Activated CD4-positive, alpha-beta T cell treated with anti-CD3 and anti-CD28 coated beads, Interleukin-2, amount 50 U/mL, for 48 hours (primary cell): ENCODE results near the gene BTLA.
A peak's percentile ranks its signal among the peaks of the same experiment; 100 is the strongest.
"Not testable (repeated sequence)": the region's sequence is repeated elsewhere in the genome, so short reads cannot be mapped to it uniquely, and the experiment has no call there.

Experiments used
- DNase-seq, 2 experiments: peaks; one replicate each; pipeline ENCODE4 v3.0.0-alpha.2; 2020

Gene BTLA

GRCh38 chr3:112437146-112438022 lies 61.9 kb downstream of the BTLA start:
- DNase-seq: peak in 1 of 2 experiments; percentile 28

DNA sequence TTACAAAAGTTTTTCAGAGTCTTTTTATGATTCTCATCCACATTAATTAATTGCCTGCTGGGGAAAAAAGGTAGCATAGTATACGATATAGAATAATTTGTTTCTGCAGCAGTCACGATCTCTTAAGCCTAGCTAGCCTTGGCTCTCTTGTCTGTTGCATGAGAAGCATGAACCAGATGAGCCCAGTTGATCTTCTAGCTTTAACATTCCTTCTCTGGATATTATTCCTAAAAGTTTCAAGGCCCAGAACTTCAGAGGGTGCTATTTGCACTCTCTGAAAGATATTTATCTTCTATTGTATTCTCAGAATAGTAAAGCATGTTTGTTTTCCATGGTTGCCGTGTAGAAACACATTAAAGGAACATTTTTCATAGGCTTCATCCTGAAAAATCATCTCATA lies 69.3 kb downstream of the BTLA start:
- no peak for DNase-seq

DNA sequence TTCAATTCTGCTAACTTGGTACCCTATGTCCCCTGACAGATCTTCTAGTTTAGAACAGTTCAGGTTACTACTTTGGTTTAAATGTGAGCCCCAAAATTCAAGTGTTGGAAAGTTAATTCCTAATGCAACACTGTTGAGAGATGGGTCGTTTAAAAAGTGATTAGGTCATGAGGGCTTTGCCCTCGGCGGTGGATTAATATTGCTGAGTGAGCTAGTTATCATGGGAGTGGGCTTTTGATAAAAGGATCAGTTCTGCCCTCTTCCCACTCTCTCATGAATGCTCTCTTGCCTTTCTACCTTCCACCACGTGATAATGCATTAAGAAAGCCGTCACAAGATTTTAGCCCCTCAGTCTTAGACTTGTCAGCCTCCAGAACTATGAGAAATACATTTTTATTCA lies 72.1 kb downstream of the BTLA start:
- DNase-seq: no peak

DNA sequence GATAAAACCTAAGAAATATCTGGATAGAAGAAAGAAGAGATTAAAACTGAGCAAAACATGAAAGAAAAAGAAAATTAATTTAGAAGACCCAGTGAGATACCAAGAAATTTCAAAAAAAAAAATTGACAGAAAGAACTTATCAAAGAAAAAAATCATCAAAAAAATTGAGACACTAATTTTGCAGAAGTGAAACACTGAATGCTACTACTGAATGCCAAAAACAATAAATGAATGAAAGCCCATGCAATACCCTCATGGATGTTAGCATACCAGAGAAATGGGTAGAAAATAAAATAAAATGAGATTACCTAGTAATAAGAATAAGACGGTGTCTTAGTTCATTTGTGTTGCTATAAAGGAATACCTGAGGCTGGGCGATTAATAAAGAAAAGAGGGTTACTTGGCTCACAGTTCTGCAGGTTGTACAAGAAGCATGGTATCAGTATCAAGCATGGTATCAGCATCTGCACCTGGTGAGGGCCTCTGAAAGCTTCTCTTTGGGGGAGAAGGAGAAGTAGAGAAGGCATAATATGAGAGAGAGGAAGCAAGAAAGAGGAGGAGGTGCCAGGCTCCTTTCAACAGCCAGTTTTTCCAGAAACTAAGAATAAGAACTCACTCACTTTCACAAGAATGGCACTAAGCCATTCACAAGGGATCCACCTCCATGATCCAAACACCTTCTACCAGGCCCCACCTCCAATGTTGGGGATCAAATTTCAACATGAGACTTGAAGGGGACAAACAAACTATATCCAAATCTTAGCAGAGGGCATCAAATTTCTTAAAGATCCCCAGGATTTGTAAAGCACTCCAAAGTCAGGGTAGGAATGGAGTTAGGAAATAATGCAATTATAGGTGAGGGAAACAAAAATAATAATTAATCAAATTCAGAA lies 73.2 kb downstream of the BTLA start:
- DNase-seq: no peak

- no peak for DNase-seq
Observed at GRCh38 chr3:112425382-112425781, 73.9 kb downstream of the BTLA start.

DNA sequence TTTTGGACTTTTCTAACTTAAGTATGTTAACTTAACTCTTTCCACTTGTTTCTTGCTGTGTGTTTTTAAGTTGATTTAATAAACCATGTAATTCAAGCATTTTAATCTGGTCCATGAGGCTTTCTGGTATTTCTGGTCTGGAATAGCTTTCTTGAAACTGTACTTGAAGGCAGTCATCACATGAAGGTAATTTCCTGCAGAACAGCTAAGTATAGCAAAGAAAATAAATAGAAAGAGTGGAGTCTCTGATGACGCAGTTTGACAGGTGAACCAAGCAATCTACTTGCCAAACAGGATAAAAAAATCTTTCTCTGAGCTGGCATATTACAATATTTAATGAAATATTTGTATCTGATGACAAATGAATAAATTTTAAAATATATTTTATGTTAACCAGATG lies 74.9 kb downstream of the BTLA start:
- DNase-seq: no peak

DNA sequence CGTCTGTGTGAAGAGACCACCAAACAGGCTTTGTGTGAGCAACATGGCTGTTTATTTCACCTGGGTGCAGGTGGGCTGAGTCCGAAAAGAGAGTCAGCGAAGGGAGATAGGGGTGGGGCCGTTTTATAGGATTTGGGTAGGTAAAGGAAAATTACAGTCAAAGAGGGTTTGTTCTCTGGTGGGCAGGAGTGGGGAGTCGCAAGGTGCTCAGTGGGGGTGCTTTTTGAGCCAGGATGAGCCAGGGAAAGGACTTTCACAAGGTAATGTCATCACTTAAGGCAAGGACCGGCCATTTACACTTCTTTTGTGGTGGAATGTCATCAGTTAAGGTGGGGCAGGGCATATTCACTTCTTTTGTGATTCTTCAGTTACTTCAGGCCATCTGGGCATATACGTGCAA lies 76.4 kb downstream of the BTLA start:
- not testable (repeated sequence) for DNase-seq

- not testable (repeated sequence) for DNase-seq
Observed at GRCh38 chr3:112418526-112418925, 80.7 kb downstream of the BTLA start.

GRCh38 chr3:112417696-112418318 lies 81.5 kb downstream of the BTLA start:
- DNase-seq: no peak

DNA sequence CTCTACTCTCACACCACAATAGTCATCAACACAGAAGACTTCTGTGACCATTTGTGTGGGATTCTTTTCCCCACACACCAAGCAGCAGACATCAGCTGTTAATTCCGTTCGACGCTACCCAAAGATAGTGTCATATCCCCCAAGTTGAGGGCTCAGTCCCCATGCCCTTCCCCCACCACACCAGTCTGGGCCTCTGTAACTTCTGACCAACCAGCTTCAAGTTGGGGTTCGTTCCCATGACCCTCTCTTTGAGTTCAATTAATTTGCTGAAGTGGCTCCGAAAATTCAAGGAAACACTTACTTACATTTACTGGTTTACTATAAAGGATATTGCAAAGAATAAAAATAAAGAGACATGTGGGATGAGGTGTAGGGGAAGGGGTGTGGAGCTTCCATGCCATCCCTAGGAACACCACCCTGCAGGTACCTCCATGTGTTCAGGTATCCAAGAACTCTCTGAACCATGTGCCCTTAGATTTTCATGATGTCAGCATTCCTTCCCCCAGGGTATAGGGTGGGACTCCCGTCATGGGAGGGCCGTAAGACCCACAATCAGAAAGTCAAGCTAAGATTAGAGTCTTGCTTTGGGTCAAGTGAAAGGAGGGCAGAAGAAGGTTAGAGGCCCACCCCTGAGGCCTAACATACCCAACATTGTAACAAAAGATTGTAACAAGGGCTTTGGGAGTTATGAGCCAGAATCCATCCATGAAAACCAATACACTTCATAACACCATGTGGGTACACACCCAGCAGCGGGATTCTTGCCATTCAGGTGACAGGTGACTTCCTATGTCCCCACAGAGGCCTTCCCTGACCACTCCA lies 82.7 kb downstream of the BTLA start:
- DNase-seq: no peak

DNA sequence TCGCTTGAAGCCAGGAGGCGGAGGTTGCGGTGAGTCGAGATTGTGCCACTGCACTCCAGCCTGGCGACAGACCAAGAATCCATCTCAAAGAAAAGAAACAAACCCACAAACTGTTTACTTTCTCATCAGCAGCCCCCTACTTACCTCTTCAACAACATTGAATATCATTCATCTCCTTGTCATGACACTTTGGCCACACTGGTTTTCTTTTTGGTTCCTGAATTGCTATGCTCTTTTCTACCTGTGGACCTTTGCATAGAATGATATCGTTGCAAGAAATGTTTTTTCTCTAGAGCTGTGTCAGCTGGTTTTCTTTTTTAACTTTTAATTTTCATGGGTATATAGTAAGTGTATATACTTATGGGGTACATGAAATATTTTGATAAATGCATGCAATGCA lies 83.9 kb downstream of the BTLA start:
- DNase-seq: no peak
